ENCODE measurements around the gene HNRNPUL2.

HNRNPUL2 gene

DNA sequence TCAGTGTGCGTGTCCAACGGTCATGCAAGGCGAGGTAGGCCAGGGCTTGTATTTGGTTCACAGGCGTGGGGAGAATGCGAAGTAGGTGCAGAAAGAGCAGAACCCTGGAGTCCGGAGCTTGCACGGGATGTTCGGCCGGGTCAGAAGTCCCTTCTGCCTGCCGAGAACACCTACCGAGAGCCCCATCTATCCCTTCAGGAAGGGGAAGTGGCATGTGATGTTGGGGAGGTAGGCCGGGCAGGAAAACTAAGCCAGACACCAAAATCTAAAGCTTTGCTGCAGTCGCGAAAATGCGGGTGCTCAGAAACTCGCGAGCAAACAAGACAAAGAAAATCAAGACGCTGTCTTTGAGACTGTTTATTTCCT is 43.5 kb upstream of the HNRNPUL2 start:
- 0 out of 2 replicates have a peak, but pooled peaks have one; percentile 12 for TF ChIP-seq NFIC (IDR thresholded peaks at IDR 0.05)
- TF ChIP-seq FOXM1 (IDR thresholded peaks at IDR 0.05; ENCODE audit: borderline replicate concordance, low read depth) = no peak

DNA sequence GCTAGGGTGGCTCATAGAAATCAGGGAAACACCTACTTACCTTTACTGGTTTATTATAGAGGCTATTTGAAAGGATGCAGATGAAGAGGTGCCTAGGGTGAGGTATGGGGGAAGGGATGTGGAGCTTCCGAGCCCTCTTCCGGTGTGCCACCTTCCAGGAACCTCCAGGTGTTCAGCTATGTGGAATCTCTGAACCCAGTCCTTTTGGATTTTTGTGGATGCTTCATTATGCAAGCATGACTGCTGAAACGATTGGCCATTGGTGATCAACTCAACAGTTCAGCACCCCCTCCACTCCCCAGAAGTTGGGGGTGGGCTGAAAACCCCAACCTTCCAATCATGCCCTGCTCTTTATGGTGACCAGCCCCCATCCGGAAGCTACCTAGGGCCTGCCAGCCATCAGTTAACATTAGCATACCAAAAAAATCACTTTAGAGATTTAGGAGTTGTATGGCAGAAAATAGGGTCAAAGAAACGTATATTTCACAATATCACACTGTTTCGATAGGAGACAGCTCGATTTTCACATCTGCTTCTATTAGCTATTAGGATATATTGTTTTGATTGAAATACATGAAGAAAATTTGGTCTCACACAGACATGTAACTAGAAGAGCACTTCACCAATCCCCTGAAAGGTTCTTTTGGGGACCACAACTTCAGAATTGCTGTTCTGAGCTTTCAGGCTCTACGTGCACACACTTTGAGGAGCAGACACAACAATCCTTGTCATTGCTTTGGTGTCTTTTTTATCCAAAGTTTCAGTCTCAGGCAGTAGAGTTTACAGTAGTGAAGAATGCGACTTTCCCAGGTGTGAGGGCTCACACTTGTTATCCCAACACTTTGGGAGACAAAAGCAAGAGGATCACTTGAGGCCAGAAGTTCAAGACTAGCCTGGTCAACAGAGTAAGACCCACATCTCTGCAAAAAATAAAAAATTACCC is 30.9 kb upstream of the HNRNPUL2 start:
- TF ChIP-seq EGR1 (IDR thresholded peaks at IDR 0.05) (no peak), REST (IDR thresholded peaks at IDR 0.05; ENCODE audit: low read depth) (no peak)

GRCh38 chr11:62755086-62755615 is 27.9 kb upstream of the HNRNPUL2 start:
- TF ChIP-seq NFIC (IDR thresholded peaks at IDR 0.05) (no peak), TAF1 (IDR thresholded peaks at IDR 0.05; ENCODE audit: low read depth) (no peak), FOXM1 (IDR thresholded peaks at IDR 0.05; ENCODE audit: borderline replicate concordance, low read depth) (no peak), REST (IDR thresholded peaks at IDR 0.05; ENCODE audit: low read depth) (no peak), CREB1 (IDR thresholded peaks at IDR 0.05; ENCODE audit: low read depth) (no peak)
- TF ChIP-seq, protein P1, sequence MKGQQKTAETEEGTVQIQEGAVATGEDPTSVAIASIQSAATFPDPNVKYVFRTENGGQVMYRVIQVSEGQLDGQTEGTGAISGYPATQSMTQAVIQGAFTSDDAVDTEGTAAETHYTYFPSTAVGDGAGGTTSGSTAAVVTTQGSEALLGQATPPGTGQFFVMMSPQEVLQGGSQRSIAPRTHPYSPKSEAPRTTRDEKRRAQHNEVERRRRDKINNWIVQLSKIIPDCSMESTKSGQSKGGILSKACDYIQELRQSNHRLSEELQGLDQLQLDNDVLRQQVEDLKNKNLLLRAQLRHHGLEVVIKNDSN (IDR thresholded peaks at IDR 0.05) = no peak

- no peak for TF ChIP-seq CREB1 (IDR thresholded peaks at IDR 0.05; ENCODE audit: low read depth)
- TF ChIP-seq TEAD4 (IDR thresholded peaks at IDR 0.05) = no peak
- peak; percentile 40; the same call in 1 of the 2 replicates for TF ChIP-seq TAF1 (IDR thresholded peaks at IDR 0.05; ENCODE audit: low read depth)
- TF ChIP-seq NFIC (IDR thresholded peaks at IDR 0.05) = no peak
- TF ChIP-seq RAD21 (IDR thresholded peaks at IDR 0.05; ENCODE audit: low read depth) = no peak
- TF ChIP-seq REST (IDR thresholded peaks at IDR 0.05; ENCODE audit: low read depth) = no peak
- no peak for TF ChIP-seq EP300 (IDR thresholded peaks at IDR 0.05; ENCODE audit: borderline replicate concordance)
- no peak for TF ChIP-seq EGR1 (IDR thresholded peaks at IDR 0.05)
- peak; percentile 66 for TF ChIP-seq MAX (IDR thresholded peaks at IDR 0.05)
- TF ChIP-seq, protein P1 (IDR thresholded peaks at IDR 0.05) = no peak
- 0 out of 2 replicates have a peak, but pooled peaks have one; percentile 55 for TF ChIP-seq YY1 (IDR thresholded peaks at IDR 0.05; ENCODE audit: low read depth)
- no peak for TF ChIP-seq ZBTB7A (IDR thresholded peaks at IDR 0.05; ENCODE audit: low read depth)
- no peak for TF ChIP-seq FOXM1 (IDR thresholded peaks at IDR 0.05; ENCODE audit: borderline replicate concordance, low read depth)
- no peak for TF ChIP-seq TCF12 (IDR thresholded peaks at IDR 0.05; ENCODE audit: low read depth)
- TF ChIP-seq CEBPB (IDR thresholded peaks at IDR 0.05) = no peak
Measured at GRCh38 chr11:62753736-62754603, 26.7 kb upstream of the HNRNPUL2 start, which contains the start of gene ZBTB3. ZBTB3 (minus strand) TSS chr11:62754160; CDS start chr11:62753664, 496 bp downstream.

Data from Ishikawa (cell line).